Measurements from ENCODE around the gene MRPL11.

MRPL11 gene

GRCh38 chr11:66388780-66389386, 49.8 kb downstream of the MRPL11 start:
- peak; percentile 80 for DNase-seq (ENCODE audit: low read depth)

DNA sequence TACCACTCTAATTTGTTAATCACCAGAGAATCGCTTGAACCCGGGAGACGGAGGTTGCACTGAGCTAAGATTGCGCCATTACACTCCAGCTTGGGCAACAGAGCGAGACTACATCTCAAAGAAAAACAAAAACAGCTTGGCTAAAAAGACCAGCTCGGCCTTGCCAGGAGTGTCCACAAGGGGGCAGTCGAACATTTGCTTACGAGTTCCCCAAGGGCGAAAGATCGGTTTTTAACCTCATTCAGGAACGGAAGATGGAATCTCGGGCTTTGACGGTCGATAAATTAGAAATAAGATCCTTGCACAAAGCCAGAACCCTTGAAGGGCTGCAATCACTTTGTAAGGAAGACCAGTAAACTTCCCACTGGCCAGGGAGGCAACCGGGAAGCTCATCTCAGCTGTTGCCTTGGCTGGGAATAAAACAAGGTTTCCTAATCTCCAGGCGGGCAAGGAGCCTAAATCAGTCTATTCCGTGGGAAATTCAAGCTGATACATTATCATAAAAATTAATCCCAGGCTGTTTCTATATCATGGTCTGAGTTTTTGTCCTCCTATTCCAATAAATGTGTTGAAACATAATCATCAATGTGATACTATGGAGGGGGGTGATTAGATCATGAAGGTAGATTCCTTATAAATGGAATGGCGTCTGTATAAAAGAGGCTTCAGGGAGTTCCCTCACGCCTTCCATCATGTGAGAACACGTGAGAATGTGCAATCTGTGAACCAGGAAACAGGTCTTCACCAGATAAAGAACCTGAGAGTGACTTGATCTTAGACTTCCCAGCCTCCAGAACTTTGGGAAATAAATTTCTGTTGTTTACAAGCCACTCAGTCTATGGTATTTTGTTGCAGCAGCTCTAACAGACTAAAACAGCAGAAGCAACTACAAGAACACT, 52.2 kb downstream of the MRPL11 start:
- DNase-seq (ENCODE audit: low read depth), result peak; percentile 85
